Stimulated activated CD4-positive, alpha-beta T cell treated with anti-CD3 and anti-CD28 coated beads, Interleukin-1b, Interleukin-23, amount 100 ng/mL, for 1 hour (primary cell): ENCODE results near the gene MMP20.

Experiments used
- DNase-seq, 2 donors: peaks; one replicate each; pipeline ENCODE4 v3.0.0-alpha.2; 2020; ENCODE audit warnings: low read depth in 2 of 2

MMP20 gene

DNA sequence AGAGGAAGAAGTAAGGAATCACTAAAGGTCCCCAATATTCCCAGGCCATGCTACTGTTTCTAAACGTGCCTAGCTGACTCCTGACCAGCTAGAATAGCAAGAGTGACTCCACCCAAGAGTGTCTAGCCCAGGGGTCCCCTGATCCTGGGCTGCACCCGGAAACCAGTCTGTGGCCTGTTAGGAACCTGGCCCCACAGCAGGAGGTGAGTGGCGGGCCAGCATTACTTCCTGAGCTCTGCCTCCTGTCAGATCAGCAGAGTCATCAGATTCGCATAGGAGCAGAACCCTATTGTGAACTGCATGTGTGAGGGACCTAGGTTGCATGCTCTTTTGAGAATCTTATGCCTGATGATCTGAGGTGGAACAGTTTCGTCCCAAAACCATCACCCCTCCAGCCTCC, 2.0 kb downstream of the MMP20 start:
- no peak for DNase-seq

DNA sequence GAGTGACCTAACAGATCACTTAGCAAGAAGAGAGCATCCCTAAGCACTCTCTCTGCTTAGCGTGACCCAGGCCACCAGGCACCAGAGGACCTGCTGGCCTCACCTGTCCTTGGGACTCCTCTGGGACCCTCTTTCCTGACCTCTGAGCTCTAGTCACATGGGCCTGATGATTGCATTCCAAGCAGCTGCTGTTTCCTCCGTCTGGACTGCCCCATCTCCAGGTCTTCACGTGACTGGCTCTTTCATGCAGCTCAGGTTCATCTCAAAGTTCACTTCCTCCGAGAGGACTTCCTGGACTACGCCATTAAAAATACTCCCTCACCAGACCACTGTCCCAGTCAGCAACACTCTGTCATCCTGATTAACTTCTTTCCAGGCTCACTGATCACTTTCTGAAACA, 2.9 kb downstream of the MMP20 start:
- DNase-seq: no peak

DNA sequence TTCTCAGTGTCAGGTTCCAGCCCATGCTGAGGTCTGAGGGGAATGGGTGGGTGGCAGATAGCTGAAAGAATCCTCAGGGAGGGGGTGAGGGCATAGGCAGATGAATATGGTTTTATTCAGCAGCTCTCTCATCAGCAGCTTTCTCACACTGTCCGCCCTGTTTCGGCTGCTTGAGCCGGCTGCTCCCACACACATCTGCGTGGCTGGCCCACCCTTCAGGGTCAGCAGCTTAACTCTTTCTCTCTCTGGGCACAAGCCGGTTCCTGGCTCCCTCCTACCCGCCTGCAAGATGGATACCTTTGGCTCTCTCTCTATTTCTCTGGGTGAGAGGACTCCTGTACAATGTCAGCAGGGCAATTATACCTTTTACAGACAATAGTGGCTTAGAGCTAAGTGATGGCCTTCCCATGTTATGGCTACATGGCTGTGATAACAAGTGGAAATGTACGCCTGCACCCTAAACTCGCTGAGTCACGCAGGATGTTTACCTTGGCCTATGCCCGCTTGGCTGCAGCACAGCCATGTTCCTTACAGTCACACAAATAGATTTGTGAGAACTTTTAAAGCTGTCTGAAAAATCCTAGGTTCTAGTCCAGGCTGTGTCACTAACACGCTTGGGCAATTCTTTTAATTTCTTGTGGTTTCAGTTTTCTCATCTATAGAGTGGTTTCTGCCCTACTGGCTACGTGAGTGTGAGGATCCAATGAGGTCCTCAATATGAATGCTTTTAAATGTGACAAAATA, 4.1 kb downstream of the MMP20 start:
- no peak for DNase-seq

DNA sequence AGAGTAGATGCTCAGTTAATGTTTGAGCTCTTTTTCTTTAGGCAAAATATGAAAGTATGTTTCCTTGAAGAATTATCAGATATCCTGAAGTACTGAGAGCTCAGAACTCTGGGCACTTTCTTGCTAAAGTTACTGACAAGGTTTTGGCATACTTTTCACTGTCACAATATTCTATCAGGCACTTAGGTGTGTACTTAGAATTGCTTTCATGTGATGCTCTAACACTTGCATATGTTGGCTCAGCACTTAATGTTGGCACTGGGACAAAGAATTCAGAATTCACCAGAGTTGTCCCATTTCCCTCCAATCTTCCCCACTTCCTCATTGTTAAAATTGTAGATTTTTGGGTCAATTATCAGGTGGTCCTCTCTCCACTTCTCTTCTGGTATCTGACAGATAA, 5.0 kb downstream of the MMP20 start:
- DNase-seq: no peak

DNA sequence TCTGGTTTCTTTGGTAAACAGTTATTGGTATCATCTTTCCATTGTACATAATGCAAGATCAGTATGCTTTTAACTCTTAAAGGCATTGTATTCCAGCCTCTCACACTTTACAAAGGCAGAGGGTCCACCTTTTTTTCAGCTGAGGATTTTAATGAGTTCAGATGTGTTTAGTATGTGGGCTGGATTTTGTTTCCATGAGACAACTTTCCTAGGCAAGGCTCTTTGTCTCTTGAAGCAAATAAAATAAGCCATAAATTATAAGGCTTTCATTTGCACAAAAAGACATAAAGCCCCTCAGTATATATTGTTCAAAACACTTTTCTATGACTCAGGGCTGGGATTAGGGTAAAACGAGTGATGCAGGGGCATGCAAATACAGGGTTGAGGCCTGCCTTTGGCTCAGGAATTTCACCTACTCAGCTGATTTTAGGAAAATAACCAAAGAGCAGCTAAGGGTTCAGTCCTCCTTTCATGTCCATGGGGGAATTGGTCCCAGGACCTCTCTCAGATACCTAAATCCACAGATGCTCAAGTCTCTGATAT, 7.6 kb downstream of the MMP20 start:
- no peak for DNase-seq

DNA sequence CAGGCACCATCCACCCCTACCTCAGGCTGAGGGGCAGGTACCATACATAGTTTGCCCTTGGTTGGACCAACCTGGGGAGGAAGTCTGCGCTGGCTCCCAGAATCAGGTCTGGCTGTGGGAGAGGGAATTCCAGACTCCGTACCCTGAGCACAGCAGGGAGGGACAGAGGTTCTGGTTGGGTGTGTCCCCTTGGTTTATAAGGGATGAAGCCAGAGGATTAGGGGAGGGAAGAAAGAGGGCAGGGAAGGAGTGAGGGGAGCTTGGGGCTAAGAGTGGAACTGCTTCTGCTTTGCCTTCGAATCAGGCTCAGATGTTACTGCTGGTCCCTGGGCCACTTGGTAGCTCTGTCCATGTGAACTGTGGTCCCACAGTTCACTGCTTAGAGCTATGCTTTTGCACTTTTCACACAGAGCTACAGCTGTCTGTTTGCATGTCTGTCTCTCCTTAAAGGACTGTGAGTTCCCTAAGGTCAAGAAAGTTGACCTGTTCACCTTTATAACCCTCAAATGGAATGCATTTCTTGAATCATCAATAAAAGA, 9.2 kb downstream of the MMP20 start:
- no peak for DNase-seq

DNA sequence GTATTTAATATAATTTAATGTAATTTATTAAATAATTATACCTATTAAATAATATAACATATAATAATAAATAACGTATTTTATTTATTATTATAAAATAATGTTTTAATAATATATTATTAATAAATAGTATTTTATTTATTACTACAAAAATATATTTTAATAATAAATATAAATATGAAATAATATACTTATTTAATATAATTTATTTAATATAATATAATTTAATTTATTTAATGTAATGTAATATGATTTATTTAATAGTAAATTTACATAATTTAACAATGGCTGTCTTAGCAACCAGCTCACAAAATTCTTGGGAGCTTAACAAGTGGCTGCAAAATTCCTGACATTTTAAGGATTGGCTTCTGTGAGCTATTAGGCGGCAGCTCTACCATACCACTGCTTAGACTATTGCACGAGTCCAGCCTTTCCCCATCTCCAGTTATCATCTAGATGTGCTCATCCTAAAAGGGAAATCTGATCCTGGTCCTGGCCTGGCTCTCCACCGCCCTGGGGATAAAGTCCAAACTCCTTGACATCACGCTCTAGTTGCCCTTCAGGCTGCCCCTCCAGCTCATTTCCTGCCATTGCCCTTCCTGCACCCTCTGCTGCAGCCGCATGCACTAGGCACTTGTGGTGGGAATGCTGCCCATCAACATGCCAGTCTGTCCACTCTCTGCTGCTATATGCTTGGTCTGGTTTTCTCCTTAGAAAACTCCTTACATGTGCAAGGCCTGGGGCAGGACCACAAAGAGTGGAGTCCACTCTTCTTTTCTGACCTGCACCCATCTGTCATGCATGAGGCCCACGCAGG, 9.8 kb downstream of the MMP20 start:
- DNase-seq: no peak

DNA sequence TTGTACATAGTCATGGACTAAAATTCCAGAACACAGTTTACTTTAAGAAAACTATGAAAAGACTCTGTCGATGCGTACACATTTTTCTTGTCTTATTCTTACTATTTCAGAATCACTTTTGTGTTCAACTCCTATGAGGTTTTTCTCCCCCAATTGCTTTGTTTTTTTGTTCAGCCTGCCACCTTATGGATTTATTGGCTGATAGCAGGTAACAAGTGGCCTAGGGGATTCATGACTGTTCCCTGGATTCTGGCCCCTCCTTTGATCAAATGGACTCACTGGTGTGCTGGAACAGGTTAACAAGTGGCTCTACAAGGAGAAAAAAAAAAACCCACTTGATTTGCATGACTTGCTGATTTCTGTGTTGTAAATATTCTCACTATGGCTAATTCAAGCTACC, 10.6 kb downstream of the MMP20 start:
- no peak for DNase-seq

DNA sequence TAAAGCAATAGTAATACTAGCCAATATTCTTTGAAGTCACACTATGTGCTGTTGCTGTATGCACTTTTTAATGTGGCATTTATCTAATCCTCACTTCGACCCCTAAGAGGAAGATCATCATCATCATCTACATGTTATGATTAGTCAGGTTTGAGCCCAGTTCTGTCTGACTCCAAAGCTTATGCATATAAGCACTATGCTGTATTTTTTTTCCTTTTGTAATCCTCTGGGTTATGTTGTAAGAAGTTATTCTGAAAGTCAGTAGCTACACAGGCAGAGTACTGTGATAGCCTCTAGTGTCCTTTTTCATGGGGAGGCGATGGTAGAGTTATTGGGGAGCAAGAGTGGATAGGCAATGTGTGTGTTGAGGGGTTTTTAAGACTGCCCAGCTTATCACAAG, 11.1 kb downstream of the MMP20 start:
- no peak for DNase-seq

DNA sequence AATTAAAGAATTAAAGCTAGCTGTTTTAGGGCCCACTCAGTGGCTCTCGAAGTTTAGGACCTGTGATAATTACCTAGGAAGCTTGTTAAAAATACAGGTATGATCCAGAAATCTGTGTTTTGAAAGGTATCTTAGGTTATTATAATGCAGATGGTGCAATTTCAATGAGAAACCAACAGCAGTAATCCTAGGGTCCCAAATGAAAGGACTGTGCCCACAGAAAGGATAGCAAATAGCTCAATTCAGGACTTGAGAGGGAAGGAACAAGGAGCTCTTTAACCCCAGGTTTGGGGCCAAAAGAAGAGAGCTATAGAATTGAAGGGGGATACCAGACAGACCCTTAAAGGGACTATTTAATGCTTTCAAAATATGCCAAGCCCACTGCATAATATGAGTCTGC, 11.7 kb downstream of the MMP20 start:
- DNase-seq: no peak

DNA sequence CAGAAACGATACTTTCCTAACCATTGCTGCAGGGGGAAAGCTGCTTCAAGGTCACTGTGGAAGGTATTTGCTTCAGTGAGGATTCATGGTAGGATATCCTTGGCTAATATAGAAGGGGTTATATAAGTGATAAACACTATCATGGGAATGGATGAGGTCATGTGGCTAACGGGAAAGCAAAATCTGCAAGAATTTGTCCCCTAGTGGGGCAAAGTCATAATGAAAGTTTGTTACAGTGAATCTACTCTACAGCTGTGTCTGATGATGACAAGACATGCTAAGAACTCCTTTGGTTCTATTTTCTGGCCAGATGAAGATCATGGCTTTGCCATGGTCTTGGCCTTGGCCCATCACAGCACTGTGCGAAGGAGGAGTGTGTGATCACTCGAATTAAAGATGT, 13.8 kb downstream of the MMP20 start:
- no peak for DNase-seq

DNA sequence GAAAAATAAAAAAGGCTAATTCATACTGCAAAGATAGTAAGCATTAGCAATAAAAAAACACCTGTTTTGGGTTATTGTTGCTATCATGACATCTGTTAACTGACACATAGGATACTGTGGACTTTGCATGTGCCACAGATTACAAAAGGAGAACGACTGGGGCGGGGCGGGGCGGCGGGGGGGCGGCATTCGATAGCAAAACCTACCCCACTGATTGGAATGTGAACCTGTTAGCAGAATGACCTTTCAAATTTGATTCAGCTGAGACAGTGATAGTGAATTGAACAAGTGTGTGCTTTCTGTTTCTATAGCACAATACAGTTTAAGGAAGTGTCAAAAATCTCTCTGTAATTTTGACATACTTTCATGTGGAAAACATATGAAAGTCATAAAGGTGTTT, 14.9 kb downstream of the MMP20 start:
- no peak for DNase-seq

DNA sequence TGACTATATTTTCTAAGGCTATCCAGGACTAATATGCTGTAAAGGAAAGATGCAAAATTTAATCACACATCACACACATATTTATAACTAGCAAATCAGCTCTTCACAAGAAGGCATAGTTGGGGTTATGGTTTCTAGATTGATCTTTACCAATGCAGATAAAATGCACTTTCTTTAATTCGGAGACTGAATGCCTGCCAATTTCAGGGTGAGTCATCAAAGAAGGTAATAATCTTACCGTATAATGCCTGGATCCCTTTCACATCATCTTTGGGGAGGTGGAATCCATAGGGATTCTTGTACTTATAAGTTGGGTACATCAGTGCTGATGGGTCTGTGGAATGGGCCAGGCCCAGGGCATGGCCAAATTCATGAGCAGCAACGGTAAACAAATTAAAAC, 16.4 kb downstream of the MMP20 start:
- no peak for DNase-seq

DNA sequence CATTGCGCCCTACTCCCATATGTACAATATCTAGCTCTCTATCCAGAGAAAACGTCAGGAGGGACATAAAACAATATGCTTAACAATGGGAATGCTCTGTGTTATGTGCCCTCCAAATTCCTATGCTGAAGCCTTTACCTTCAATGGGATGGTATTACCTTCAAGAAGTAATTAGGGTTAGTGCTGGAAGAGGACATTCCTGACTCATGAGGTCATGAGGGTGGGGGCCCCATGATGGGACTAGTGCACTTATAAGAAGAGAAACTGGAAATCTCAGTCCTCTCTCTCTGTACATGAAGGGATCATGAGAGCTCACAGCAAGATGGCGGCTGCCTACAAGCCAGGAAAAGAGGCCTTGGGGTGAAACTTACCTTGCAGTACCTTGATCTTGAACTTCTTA, 20.3 kb downstream of the MMP20 start:
- no peak for DNase-seq

DNA sequence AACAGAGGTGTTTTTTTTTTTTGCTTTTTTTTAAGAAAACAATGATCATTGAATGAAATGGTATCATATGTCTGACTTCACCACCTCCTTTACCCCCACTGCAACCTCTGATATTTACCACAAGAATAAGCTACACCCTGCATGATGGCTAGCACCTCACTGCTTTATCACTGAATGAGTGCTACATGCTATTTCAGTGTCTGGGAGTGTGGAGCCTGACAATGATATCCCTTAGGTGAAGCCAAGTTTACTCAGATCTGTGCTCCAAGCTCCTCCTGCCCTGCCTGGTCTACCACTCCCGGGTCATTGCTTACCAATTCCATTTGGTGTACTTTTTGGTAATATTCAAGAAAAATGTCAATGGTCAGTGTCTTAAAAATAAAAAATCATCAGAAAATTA, 21.1 kb downstream of the MMP20 start:
- no peak for DNase-seq

DNA sequence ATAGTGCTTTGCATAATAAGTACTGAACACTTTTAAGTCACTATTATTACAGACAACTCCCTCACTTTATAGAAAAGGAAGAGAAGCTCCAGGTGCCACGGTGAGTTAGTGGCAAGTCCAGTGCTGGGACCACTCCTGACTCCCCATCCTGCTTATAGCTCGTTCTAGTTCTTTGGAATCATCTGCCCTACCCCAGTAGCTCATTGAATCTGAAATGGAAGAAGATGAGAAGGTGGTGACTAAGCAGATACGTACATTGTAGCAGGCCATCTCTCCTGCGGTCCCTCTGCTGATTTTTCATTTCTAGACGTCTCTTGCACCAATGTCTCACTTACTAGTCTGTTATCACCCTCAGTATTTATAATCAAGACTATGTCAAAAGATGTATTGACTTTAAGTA, 21.6 kb downstream of the MMP20 start:
- no peak for DNase-seq

DNA sequence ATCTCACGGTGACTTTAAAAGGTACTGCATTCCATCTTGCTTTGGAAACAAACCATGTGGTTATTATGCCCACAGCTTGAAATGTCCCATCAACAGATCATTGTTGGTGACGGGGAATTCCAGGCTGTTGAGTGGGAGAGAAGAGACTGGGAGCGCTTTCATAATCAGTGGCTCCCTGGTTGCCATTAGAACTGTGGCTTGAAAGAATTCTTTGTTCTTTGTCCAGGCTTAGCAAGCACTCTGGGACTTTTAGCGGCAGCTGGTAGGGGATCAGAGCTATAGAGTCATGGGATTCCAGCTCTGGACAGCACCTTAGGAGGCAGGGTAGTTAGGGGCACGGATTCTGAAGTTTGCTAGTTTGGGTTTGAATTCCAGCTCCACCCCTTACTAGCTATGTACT, 22.0 kb downstream of the MMP20 start:
- no peak for DNase-seq

DNA sequence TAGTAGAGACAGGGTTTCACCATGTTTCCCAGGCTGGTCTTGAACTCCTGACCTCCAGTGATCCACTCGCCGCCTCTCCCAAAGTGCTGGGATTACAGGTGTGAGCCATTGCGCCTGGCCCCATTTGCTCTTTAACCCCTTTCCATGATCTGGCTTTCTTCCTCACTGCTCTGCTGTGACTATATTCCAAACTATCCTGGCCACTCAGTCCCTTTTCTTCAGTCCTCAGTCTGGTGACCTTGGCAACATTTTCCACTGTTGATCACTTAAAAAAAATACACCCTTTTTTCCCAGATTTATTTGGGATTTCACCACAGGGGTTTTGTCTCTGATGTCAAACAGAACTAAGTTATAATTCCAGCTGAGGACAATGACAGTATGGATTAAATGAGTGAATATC, 24.5 kb downstream of the MMP20 start:
- no peak for DNase-seq

DNA sequence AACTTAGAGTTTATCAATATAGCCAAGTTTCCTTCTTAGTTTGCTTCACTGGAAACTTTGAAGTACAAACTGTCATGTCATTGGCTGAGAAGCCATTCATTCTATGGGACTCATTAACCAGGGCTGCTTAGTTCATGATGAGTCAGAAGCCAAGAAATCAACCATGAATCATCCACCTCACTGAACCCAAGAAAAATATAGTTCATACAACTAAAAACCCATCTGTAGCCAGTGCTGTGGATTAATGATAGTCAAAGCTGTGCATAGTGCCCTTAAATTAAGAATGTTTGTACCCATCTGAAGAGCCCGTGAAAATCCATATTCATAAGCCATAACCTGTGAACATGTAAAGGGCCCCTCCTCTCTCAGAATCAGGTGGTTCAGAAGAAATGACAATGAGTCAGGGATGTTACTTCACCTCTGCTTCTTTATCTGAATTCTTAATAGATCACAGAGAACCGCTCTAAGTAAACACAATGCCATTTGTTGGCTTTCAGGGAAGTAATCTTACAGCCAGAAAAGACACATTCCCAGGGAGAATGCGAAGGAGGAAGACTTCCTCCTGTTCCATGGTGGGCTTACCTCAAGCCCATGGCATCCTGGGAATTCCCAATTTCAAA, 25.4 kb downstream of the MMP20 start:
- DNase-seq: no peak

DNA sequence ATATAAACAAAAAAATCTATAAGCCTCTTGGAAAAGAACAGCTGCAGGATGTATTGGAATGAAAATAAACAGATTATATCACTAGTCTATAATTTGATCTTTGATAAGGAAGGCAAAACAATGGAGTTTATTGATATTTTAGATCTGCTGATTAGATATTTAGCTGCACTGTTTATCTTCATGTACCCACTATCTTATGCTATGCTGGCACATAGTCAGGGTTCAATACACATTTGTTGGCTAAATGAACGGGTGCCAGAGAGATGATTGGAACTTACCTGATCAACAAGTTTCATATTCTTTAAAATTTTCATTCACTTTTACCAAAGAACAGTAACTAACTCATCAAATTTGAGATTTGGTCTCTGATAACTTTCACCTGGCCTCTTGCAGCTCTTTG, 26.9 kb downstream of the MMP20 start:
- DNase-seq: no peak

DNA sequence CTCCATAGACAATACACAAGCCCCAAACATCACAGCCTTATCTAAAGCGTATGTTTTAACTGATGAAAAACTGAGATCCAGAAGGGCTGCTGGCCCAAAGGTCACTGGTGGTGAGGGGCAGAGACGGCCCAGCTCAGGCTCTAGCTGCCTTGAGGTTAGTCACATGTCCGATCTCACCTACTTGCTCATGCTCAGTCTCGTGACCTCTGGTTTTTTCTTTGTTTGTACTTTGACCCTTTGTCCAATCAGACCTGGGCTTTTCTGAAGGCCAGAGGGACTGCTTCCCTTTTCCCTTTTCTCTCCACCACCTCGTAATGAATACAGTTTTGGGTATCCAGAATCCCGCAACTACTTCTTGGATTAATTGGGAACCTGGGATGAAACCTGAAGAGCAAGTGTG, 28.6 kb downstream of the MMP20 start:
- DNase-seq: no peak
